Kidney glomerular epithelial cell (primary cell): Measurements from ENCODE around the gene PGLYRP2.

Source experiments
- DNase-seq: peaks from one replicate; lab custom pipeline; 2025; lab: John Stamatoyannopoulos, UW

The PGLYRP2 gene

GRCh38 chr19:15439821-15440641, 39.3 kb downstream of the PGLYRP2 start:
- no peak for DNase-seq

DNA sequence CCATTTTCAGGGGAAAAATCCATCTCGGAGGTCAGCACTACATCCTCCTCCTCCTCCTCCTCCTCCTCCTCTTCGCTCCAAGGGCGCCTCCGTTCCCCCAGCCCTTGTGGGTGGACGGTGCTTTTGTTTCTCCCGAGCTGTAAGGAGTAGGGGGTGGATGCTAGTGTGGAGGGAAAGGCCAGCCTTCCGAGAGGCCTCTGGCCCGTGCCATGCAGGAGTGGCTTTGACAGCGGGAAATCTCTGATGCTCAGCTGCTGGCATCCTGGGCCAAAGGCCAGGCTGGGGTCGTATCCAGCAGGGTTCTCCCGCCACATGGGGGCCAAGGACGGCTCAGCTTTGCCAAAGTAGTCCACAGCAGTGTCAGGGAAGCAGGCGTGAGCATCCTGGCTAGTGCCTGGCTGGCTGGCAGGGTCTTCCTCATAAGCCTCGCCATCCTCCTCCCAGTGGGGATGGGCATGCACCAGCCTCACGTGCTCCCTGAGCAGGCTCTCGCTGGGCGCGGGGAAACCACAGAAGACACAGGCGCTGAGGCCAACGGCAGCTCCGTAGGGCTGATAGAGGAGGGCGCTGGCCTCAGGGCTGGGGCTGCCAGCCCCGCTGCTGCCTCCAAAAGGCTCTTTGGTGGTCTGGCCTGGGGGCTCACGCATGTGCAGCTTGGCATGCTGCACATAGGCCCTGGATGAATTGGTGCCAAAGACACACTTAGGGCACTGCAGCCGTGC, 40.1 kb downstream of the PGLYRP2 start:
- no peak for DNase-seq

- DNase-seq: no peak
Measured at GRCh38 chr19:15438577-15438976, 40.7 kb downstream of the PGLYRP2 start.

- DNase-seq: no peak
Measured at GRCh38 chr19:15438124-15438496, 41.2 kb downstream of the PGLYRP2 start.

- no peak for DNase-seq
Measured at GRCh38 chr19:15437355-15438123, 41.8 kb downstream of the PGLYRP2 start.

DNA sequence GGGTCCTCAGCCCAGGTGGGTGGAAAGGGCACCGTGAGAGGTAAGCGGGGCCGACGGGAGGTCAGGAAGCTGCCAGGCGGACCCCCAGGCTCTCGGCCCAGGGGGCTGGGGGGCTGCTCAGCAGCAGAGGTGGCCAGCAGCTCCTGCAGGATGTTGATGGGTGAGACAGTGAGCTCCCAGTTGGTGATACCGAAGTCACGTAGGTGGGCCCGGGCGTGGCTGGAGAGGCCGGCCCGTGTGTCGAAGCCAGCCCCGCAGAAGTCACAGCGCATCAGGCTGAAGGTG, 42.5 kb downstream of the PGLYRP2 start:
- DNase-seq: no peak

- DNase-seq: no peak
Measured at GRCh38 chr19:15436012-15436825, 43.1 kb downstream of the PGLYRP2 start.

DNA sequence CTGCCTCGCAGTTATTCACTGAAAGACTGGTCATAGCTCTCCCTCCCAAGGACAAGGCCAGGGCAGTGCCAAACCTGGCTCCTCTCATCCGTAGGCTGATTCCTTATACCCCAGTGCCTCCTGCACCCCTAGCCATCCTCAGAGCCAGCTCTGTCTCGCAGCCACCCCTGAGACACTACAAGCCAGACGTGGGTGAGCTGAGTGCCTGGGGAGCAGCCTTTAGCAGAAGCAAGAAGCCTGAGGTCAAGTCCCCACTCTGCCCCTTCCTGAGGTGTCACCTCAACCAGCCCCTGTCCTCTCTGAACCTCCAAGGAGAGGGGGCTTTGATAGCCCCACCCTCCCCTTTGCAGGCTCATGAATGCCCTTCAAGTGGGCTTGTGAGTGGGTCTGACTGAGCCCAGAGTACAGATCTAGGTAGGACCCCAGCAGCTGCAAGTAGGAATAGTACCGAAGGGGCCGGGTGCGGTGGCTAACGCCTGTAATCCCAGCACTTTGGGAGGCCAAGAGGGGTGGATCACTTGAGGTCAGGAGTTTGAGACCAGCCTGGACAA, 45.7 kb downstream of the PGLYRP2 start:
- no peak for DNase-seq

DNA sequence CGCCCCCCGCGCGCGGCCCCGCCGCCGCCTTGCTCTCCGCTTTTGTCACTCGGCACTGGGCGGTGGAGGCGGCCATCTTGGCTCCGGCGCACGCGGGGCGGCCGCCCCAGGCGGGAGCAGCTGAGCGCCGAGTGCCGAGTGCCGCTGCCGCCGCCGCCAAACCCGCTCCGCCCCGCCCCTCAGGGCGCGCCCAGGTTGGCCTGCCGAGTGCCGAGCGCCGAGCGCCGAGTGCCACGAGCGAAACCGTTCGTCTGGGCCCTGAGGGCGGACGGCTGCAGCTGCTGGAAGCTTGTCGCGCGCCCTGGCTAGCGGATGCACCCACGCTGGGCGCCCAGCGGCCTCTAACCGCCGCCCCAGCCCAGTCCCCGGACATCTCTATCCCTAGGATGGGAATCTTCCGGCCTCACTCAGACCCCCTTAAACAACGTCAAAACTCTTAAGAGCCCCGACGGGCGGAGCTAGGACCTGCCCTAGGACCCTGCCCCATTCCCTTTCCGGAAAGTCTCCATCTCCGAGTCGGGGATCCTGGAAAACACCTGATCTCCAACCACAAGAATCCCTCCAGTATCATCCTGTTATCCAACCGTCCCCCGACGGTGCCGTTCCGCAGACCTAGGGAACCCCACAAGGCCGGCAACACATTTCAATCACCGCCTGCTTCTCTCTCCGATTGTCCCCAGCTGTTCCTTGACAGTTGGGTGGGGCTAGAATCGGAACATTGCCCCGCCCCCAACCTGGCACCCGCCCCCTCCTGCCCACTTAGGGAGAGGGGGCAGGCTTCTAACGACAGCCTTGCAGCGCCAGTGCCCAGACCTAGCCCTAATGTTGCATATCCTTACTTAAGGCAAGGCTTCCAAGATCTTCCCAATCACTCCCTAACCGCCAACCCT, 46.4 kb downstream of the PGLYRP2 start:
- DNase-seq: peak; percentile 72

- no peak for DNase-seq
Measured at GRCh38 chr19:15432018-15432494, 47.2 kb downstream of the PGLYRP2 start.

GRCh38 chr19:15431396-15432017, 47.8 kb downstream of the PGLYRP2 start:
- no peak for DNase-seq

- DNase-seq: no peak
Measured at GRCh38 chr19:15430526-15431120, 48.7 kb downstream of the PGLYRP2 start.

GRCh38 chr19:15429825-15430467, 49.4 kb downstream of the PGLYRP2 start:
- DNase-seq: no peak

GRCh38 chr19:15428956-15429824, 50.1 kb downstream of the PGLYRP2 start:
- no peak for DNase-seq

- DNase-seq: no peak
Measured at GRCh38 chr19:15427991-15428471, 51.3 kb downstream of the PGLYRP2 start.

DNA sequence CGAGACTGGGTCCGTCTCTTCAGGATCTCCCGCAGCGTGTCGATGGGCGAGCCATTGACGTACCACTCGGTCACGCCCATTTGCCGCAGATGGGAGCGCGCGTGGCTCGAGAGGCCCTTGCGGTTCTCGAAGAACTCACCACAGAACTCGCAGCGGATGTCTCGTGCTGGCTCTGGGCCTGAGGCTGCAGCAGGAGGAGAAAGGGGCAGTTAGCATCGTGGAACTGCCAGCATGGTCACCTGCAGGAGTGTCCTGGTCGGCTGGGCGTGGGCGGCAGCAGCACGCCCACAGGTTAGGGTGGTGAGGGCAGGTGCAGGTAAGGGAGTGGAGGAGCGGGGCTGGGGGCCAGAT, 52.0 kb downstream of the PGLYRP2 start:
- no peak for DNase-seq

GRCh38 chr19:15426485-15427349, 52.6 kb downstream of the PGLYRP2 start:
- no peak for DNase-seq
